GM06990 (cell line): ENCODE data around the gene PROC.

Experiments
- DNase-seq: peaks from one replicate; pipeline ENCODE4 v3.0.0-alpha.2; 2011; ENCODE audit not compliant: insufficient read length; ENCODE audit errors: extremely low read depth
- H3K27me3 ChIP-seq: replicated peaks from 2 replicates; pipeline ENCODE4 v1.6.0; 2011; ENCODE audit warnings: low read length; ENCODE audit not compliant: control insufficient read depth, insufficient read depth
- H3K36me3 ChIP-seq: 2 replicates; pipeline ENCODE4 v1.5.1; 2011; ENCODE audit warnings: low read length; ENCODE audit not compliant: control insufficient read depth, insufficient read depth
- H3K4me3 ChIP-seq: replicated peaks from 2 replicates; pipeline ENCODE4 v1.5.1; 2011; ENCODE audit warnings: low read depth, mild to moderate bottlenecking, control low read depth, low read length
- CTCF ChIP-seq: IDR thresholded peaks from 2 replicates; pipeline ENCODE4 v1.5.1; 2011; ENCODE audit warnings: low read length, control low read depth, mild to moderate bottlenecking, inconsistent platforms; ENCODE audit not compliant: insufficient read depth, poor library complexity, severe bottlenecking

The PROC gene

GRCh38 chr2:127463155-127463991, 45.1 kb downstream of the PROC start:
- no peak for TF ChIP-seq CTCF
- H3K4me3 ChIP-seq = no peak overlapping the region
- DNase-seq = no peak

GRCh38 chr2:127464470-127465257, 46.4 kb downstream of the PROC start:
- Histone ChIP-seq H3K27me3 (no peaks in the 10 kb centered on the region), H3K36me3 (no peaks in the 10 kb centered on the region), H3K4me3 (no peak overlapping the region)
- DNase-seq = no peak
- TF ChIP-seq CTCF = no peak

More at GRCh38 chr2:127463155-127463991, 45.1 kb downstream of the PROC start:
- Histone ChIP-seq H3K36me3 (no peaks in the 10 kb centered on the region), H3K27me3 (no peaks in the 10 kb centered on the region)

GRCh38 chr2:127465258-127465657, 47.0 kb downstream of the PROC start:
- Histone ChIP-seq H3K36me3 (no peaks in the 10 kb centered on the region), H3K4me3 (no peak overlapping the region), H3K27me3 (no peaks in the 10 kb centered on the region)
- TF ChIP-seq CTCF = no peak
- DNase-seq = no peak

GRCh38 chr2:127469051-127469450, 50.8 kb downstream of the PROC start:
- Histone ChIP-seq H3K4me3 (no peak overlapping the region), H3K36me3 (no peaks in the 10 kb centered on the region), H3K27me3 (no peaks in the 10 kb centered on the region)
- TF ChIP-seq CTCF = no peak
- DNase-seq = no peak

GRCh38 chr2:127469974-127470373, 51.7 kb downstream of the PROC start:
- Histone ChIP-seq H3K4me3 (no peak overlapping the region), H3K36me3 (no peaks in the 10 kb centered on the region), H3K27me3 (no peaks in the 10 kb centered on the region)
- no peak for TF ChIP-seq CTCF
- no peak for DNase-seq
